Measurements from ENCODE around the gene CDH19.

Gene CDH19

GRCh38 chr18:66621816-66622576 lies 18.1 kb upstream of the CDH19 start:
- H3K9me3 ChIP-seq (ENCODE audit: low read length) = no peaks in the 10 kb centered on the region
- no peaks in the 10 kb centered on the region for H3K36me3 ChIP-seq (ENCODE audit: insufficient read depth, low read length)
- no peak overlapping the region for H3K9ac ChIP-seq (ENCODE audit: low read length)
- H3K27ac ChIP-seq (ENCODE audit: low read depth, low read length) = no peak overlapping the region
- H3K27me3 ChIP-seq (ENCODE audit: control insufficient read depth in 1 of 2, insufficient read depth in 2 of 2, low read length in 2 of 2) = no peaks in the 10 kb centered on the region
- no peaks in the 10 kb centered on the region for H3K4me1 ChIP-seq (ENCODE audit: insufficient read depth, low read length)
- no peak overlapping the region for H3K4me3 ChIP-seq (ENCODE audit: low read depth in 1 of 2, low read length in 2 of 2)

- H3K4me3 ChIP-seq (ENCODE audit: low read depth in 1 of 2, low read length in 2 of 2) = no peak overlapping the region
- no peaks in the 10 kb centered on the region for H3K4me1 ChIP-seq (ENCODE audit: insufficient read depth, low read length)
- no peak overlapping the region for H3K27ac ChIP-seq (ENCODE audit: low read depth, low read length)
- no peaks in the 10 kb centered on the region for H3K27me3 ChIP-seq (ENCODE audit: control insufficient read depth in 1 of 2, insufficient read depth in 2 of 2, low read length in 2 of 2)
- H3K9me3 ChIP-seq (ENCODE audit: low read length) = no peaks in the 10 kb centered on the region
- H3K9ac ChIP-seq (ENCODE audit: low read length) = no peak overlapping the region
- no peaks in the 10 kb centered on the region for H3K36me3 ChIP-seq (ENCODE audit: insufficient read depth, low read length)
Measured at GRCh38 chr18:66616523-66616983, 12.7 kb upstream of the CDH19 start.

GRCh38 chr18:66615176-66615575 lies 11.3 kb upstream of the CDH19 start:
- Histone ChIP-seq H3K9me3 (ENCODE audit: low read length) (no peaks in the 10 kb centered on the region), H3K27me3 (ENCODE audit: control insufficient read depth in 1 of 2, insufficient read depth in 2 of 2, low read length in 2 of 2) (no peaks in the 10 kb centered on the region), H3K4me3 (ENCODE audit: low read depth in 1 of 2, low read length in 2 of 2) (no peak overlapping the region), H3K4me1 (ENCODE audit: insufficient read depth, low read length) (no peaks in the 10 kb centered on the region), H3K36me3 (ENCODE audit: insufficient read depth, low read length) (no peaks in the 10 kb centered on the region), H3K9ac (ENCODE audit: low read length) (no peak overlapping the region), H3K27ac (ENCODE audit: low read depth, low read length) (no peak overlapping the region)

- H3K27ac ChIP-seq (ENCODE audit: low read depth, low read length) = no peak overlapping the region
- H3K9me3 ChIP-seq (ENCODE audit: low read length) = no peaks in the 10 kb centered on the region
- no peaks in the 10 kb centered on the region for H3K27me3 ChIP-seq (ENCODE audit: control insufficient read depth in 1 of 2, insufficient read depth in 2 of 2, low read length in 2 of 2)
- H3K4me1 ChIP-seq (ENCODE audit: insufficient read depth, low read length) = no peaks in the 10 kb centered on the region
- no peaks in the 10 kb centered on the region for H3K36me3 ChIP-seq (ENCODE audit: insufficient read depth, low read length)
- no peak overlapping the region for H3K9ac ChIP-seq (ENCODE audit: low read length)
- H3K4me3 ChIP-seq (ENCODE audit: low read depth in 1 of 2, low read length in 2 of 2) = no peak overlapping the region
Measured at GRCh38 chr18:66607632-66608031, 3.7 kb upstream of the CDH19 start.

- Histone ChIP-seq H3K9me3 (ENCODE audit: low read length) (no peaks in the 10 kb centered on the region), H3K4me3 (ENCODE audit: low read depth in 1 of 2, low read length in 2 of 2) (no peak overlapping the region), H3K9ac (ENCODE audit: low read length) (no peak overlapping the region), H3K27ac (ENCODE audit: low read depth, low read length) (no peak overlapping the region), H3K36me3 (ENCODE audit: insufficient read depth, low read length) (no peaks in the 10 kb centered on the region), H3K4me1 (ENCODE audit: insufficient read depth, low read length) (no peaks in the 10 kb centered on the region), H3K27me3 (ENCODE audit: control insufficient read depth in 1 of 2, insufficient read depth in 2 of 2, low read length in 2 of 2) (no peaks in the 10 kb centered on the region)
Measured at GRCh38 chr18:66601649-66602048, 2.2 kb downstream of the CDH19 start.

GRCh38 chr18:66599190-66599589 lies 4.7 kb downstream of the CDH19 start:
- Histone ChIP-seq H3K36me3 (ENCODE audit: insufficient read depth, low read length) (no peaks in the 10 kb centered on the region), H3K27ac (ENCODE audit: low read depth, low read length) (no peak overlapping the region), H3K9me3 (ENCODE audit: low read length) (no peaks in the 10 kb centered on the region), H3K4me1 (ENCODE audit: insufficient read depth, low read length) (no peaks in the 10 kb centered on the region), H3K27me3 (ENCODE audit: control insufficient read depth in 1 of 2, insufficient read depth in 2 of 2, low read length in 2 of 2) (no peaks in the 10 kb centered on the region), H3K9ac (ENCODE audit: low read length) (no peak overlapping the region), H3K4me3 (ENCODE audit: low read depth in 1 of 2, low read length in 2 of 2) (no peak overlapping the region)

- H3K27me3 ChIP-seq (ENCODE audit: control insufficient read depth in 1 of 2, insufficient read depth in 2 of 2, low read length in 2 of 2) = no peaks in the 10 kb centered on the region
- no peaks in the 10 kb centered on the region for H3K9me3 ChIP-seq (ENCODE audit: low read length)
- no peaks in the 10 kb centered on the region for H3K4me1 ChIP-seq (ENCODE audit: insufficient read depth, low read length)
- no peaks in the 10 kb centered on the region for H3K36me3 ChIP-seq (ENCODE audit: insufficient read depth, low read length)
- no peak overlapping the region for H3K27ac ChIP-seq (ENCODE audit: low read depth, low read length)
- no peak overlapping the region for H3K9ac ChIP-seq (ENCODE audit: low read length)
- H3K4me3 ChIP-seq (ENCODE audit: low read depth in 1 of 2, low read length in 2 of 2) = no peak overlapping the region
Measured at GRCh38 chr18:66587430-66587829, 16.5 kb downstream of the CDH19 start.

GRCh38 chr18:66582211-66582610 lies 21.7 kb downstream of the CDH19 start:
- Histone ChIP-seq H3K4me1 (ENCODE audit: insufficient read depth, low read length) (no peaks in the 10 kb centered on the region), H3K36me3 (ENCODE audit: insufficient read depth, low read length) (no peaks in the 10 kb centered on the region), H3K9me3 (ENCODE audit: low read length) (no peaks in the 10 kb centered on the region), H3K4me3 (ENCODE audit: low read depth in 1 of 2, low read length in 2 of 2) (no peak overlapping the region), H3K27ac (ENCODE audit: low read depth, low read length) (no peak overlapping the region), H3K27me3 (ENCODE audit: control insufficient read depth in 1 of 2, insufficient read depth in 2 of 2, low read length in 2 of 2) (no peaks in the 10 kb centered on the region), H3K9ac (ENCODE audit: low read length) (no peak overlapping the region)

GRCh38 chr18:66575263-66575662 lies 28.6 kb downstream of the CDH19 start:
- Histone ChIP-seq H3K4me1 (ENCODE audit: insufficient read depth, low read length) (no peaks in the 10 kb centered on the region), H3K9me3 (ENCODE audit: low read length) (no peaks in the 10 kb centered on the region), H3K27me3 (ENCODE audit: control insufficient read depth in 1 of 2, insufficient read depth in 2 of 2, low read length in 2 of 2) (no peaks in the 10 kb centered on the region), H3K4me3 (ENCODE audit: low read depth in 1 of 2, low read length in 2 of 2) (no peak overlapping the region), H3K36me3 (ENCODE audit: insufficient read depth, low read length) (no peaks in the 10 kb centered on the region), H3K9ac (ENCODE audit: low read length) (no peak overlapping the region), H3K27ac (ENCODE audit: low read depth, low read length) (no peak overlapping the region)

- Histone ChIP-seq H3K4me3 (ENCODE audit: low read depth in 1 of 2, low read length in 2 of 2) (no peak overlapping the region), H3K4me1 (ENCODE audit: insufficient read depth, low read length) (no peaks in the 10 kb centered on the region), H3K36me3 (ENCODE audit: insufficient read depth, low read length) (no peaks in the 10 kb centered on the region), H3K9me3 (ENCODE audit: low read length) (no peaks in the 10 kb centered on the region), H3K27ac (ENCODE audit: low read depth, low read length) (no peak overlapping the region), H3K9ac (ENCODE audit: low read length) (no peak overlapping the region), H3K27me3 (ENCODE audit: control insufficient read depth in 1 of 2, insufficient read depth in 2 of 2, low read length in 2 of 2) (no peaks in the 10 kb centered on the region)
Measured at GRCh38 chr18:66571845-66572244, 32.0 kb downstream of the CDH19 start.

GRCh38 chr18:66566616-66567015 lies 37.3 kb downstream of the CDH19 start:
- no peaks in the 10 kb centered on the region for H3K27me3 ChIP-seq (ENCODE audit: control insufficient read depth in 1 of 2, insufficient read depth in 2 of 2, low read length in 2 of 2)
- no peaks in the 10 kb centered on the region for H3K4me1 ChIP-seq (ENCODE audit: insufficient read depth, low read length)
- H3K36me3 ChIP-seq (ENCODE audit: insufficient read depth, low read length) = no peaks in the 10 kb centered on the region
- H3K9me3 ChIP-seq (ENCODE audit: low read length) = no peaks in the 10 kb centered on the region
- no peak overlapping the region for H3K4me3 ChIP-seq (ENCODE audit: low read depth in 1 of 2, low read length in 2 of 2)
- H3K27ac ChIP-seq (ENCODE audit: low read depth, low read length) = no peak overlapping the region
- no peak overlapping the region for H3K9ac ChIP-seq (ENCODE audit: low read length)

GRCh38 chr18:66564236-66564635 lies 39.7 kb downstream of the CDH19 start:
- no peaks in the 10 kb centered on the region for H3K36me3 ChIP-seq (ENCODE audit: insufficient read depth, low read length)
- H3K27ac ChIP-seq (ENCODE audit: low read depth, low read length) = no peak overlapping the region
- H3K9ac ChIP-seq (ENCODE audit: low read length) = no peak overlapping the region
- H3K27me3 ChIP-seq (ENCODE audit: control insufficient read depth in 1 of 2, insufficient read depth in 2 of 2, low read length in 2 of 2) = no peaks in the 10 kb centered on the region
- H3K4me1 ChIP-seq (ENCODE audit: insufficient read depth, low read length) = no peaks in the 10 kb centered on the region
- no peaks in the 10 kb centered on the region for H3K9me3 ChIP-seq (ENCODE audit: low read length)
- no peak overlapping the region for H3K4me3 ChIP-seq (ENCODE audit: low read depth in 1 of 2, low read length in 2 of 2)

Data from muscle layer of colon (tissue), 2 donors.